Measurements from ENCODE around the gene SLC36A2. TPM values are rescaled to one million over a fixed set of nuclear protein-coding genes. Genes with fewer than 3 reads are reported as not detected.

The SLC36A2 gene
- total RNA-seq, 1 experiment from 2014 or later, result not detected

DNA sequence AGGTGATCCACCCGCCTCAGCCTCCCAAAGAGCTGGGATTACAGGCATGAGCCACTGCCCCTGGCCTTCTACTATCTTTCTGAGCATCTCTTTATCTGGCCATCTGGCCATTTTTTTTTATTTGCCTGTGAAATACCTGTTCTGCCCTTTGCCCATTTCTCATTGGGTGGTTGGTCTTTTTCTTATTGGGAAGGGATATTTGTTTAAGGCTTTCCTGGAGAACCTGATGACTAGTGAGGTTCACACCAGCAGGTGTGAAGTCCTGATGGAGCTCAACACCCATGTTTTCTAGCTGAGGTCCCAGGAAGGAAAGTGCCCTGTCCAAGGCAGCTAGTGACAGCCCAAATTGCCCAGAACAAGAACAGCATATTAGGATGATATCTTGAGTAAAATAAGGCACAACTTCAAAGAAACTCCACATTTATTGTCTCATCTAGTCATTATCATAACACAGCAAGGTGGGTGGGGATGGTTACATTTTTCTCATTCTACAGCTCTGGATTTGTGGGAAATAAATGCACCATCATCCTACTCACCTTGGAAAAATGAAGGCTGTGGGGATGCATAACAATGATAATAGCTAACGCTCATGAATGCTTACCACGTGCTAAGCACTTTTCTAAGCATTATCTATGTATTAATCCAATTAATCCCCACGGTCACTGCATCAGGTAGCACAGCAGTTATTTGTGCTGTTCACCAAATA, 64.1 kb downstream of the SLC36A2 start:
- no peak overlapping the region for H3K27ac ChIP-seq (ENCODE audit: low read depth, low read length, poor library complexity, severe bottlenecking)
- no peak for DNase-seq (ENCODE audit: low spot score)
- no peaks in the 10 kb centered on the region for H3K27me3 ChIP-seq (replicated peaks; ENCODE audit: insufficient read depth, low read depth, low read length, poor library complexity)
- ChIA-PET POLR2A (ENCODE audit: low non-redundant PET) (no interaction called here), CTCF (interaction anchor here (0.6 kb wide), 1 partner anchor 27 kb away, joined by 3 read pairs; no protein-coding TSS in a partner anchor)
- H3K4me3 ChIP-seq (ENCODE audit: low read depth, low read length, poor library complexity, severe bottlenecking), result no peak overlapping the region
- no peaks in the 10 kb centered on the region for H3K9me3 ChIP-seq (ENCODE audit: low read depth, low read length, poor library complexity, severe bottlenecking)
- no peaks in the 10 kb centered on the region for H3K4me1 ChIP-seq (ENCODE audit: insufficient read depth, low read length, poor library complexity, severe bottlenecking)
- BruUV-seq (replicated peaks), result no TSS peak
- TF ChIP-seq, protein P1, sequence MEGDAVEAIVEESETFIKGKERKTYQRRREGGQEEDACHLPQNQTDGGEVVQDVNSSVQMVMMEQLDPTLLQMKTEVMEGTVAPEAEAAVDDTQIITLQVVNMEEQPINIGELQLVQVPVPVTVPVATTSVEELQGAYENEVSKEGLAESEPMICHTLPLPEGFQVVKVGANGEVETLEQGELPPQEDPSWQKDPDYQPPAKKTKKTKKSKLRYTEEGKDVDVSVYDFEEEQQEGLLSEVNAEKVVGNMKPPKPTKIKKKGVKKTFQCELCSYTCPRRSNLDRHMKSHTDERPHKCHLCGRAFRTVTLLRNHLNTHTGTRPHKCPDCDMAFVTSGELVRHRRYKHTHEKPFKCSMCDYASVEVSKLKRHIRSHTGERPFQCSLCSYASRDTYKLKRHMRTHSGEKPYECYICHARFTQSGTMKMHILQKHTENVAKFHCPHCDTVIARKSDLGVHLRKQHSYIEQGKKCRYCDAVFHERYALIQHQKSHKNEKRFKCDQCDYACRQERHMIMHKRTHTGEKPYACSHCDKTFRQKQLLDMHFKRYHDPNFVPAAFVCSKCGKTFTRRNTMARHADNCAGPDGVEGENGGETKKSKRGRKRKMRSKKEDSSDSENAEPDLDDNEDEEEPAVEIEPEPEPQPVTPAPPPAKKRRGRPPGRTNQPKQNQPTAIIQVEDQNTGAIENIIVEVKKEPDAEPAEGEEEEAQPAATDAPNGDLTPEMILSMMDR (conservative IDR thresholded peaks at IDR 0.05; ENCODE audit: low read depth, low read length), result no peak
- TF ChIP-seq EZH2 (IDR thresholded peaks at IDR 0.05; ENCODE audit: borderline replicate concordance, low read depth, low read length, poor library complexity, severe bottlenecking), result no peak
- H3K36me3 ChIP-seq (ENCODE audit: insufficient read depth, low read length, poor library complexity, severe bottlenecking), result no peaks in the 10 kb centered on the region
- intact Hi-C loops (cut with micrococcal nuclease; ENCODE audit: unreplicated experiment), result no loop called here

GRCh38 chr5:151281001-151281639, 66.2 kb downstream of the SLC36A2 start:
- TF ChIP-seq EZH2 (IDR thresholded peaks at IDR 0.05; ENCODE audit: borderline replicate concordance, low read depth, low read length, poor library complexity, severe bottlenecking), result no peak
- TF ChIP-seq, protein P1 (conservative IDR thresholded peaks at IDR 0.05; ENCODE audit: low read depth, low read length), result no peak
- CTCF ChIA-PET, result no interaction called here
- Histone ChIP-seq H3K27ac (ENCODE audit: low read depth, low read length, poor library complexity, severe bottlenecking) (no peak overlapping the region), H3K9me3 (ENCODE audit: low read depth, low read length, poor library complexity, severe bottlenecking) (no peaks in the 10 kb centered on the region), H3K36me3 (ENCODE audit: insufficient read depth, low read length, poor library complexity, severe bottlenecking) (no peaks in the 10 kb centered on the region), H3K27me3 (replicated peaks; ENCODE audit: insufficient read depth, low read depth, low read length, poor library complexity) (peaks cover 9% of the 10 kb centered on the region), H3K4me1 (ENCODE audit: insufficient read depth, low read length, poor library complexity, severe bottlenecking) (no peaks in the 10 kb centered on the region), H3K4me3 (ENCODE audit: low read depth, low read length, poor library complexity, severe bottlenecking) (no peak overlapping the region)
- POLR2A ChIA-PET (ENCODE audit: low non-redundant PET), result interaction anchor here (0.6 kb wide), 1 partner anchor 1017 kb away, joined by 3 read pairs; no protein-coding TSS in a partner anchor
- DNase-seq (ENCODE audit: low spot score), result no peak
- intact Hi-C loops (cut with micrococcal nuclease; ENCODE audit: unreplicated experiment), result no loop called here
- BruUV-seq (replicated peaks), result no TSS peak

DNA sequence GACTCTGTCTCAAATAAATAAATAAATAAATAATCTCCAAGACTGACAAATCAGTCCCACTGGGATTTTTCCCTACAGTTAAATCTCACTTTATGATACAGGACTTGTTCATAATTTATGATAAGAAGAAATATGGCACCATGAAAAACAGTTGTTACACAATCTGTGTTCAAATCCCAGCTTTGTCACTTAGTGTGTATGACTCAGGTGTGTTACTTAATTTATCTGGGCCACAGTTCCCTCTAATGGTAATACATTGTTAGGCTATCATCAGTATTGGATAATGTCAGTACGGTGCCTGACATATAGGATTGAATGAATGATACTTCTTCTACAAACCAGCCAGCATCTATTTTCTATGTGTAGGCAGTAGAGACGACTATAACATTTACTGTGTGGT, 66.9 kb downstream of the SLC36A2 start:
- DNase-seq (ENCODE audit: low spot score), result no peak
- CTCF ChIA-PET, result no interaction called here
- no TSS peak for BruUV-seq (replicated peaks)
- H3K27ac ChIP-seq (ENCODE audit: low read depth, low read length, poor library complexity, severe bottlenecking), result no peak overlapping the region
- no peak overlapping the region for H3K4me3 ChIP-seq (ENCODE audit: low read depth, low read length, poor library complexity, severe bottlenecking)
- no peaks in the 10 kb centered on the region for H3K36me3 ChIP-seq (ENCODE audit: insufficient read depth, low read length, poor library complexity, severe bottlenecking)
- POLR2A ChIA-PET (ENCODE audit: low non-redundant PET), result interaction anchor here (0.6 kb wide), 1 partner anchor 1016 kb away, joined by 3 read pairs; no protein-coding TSS in a partner anchor
- no peaks in the 10 kb centered on the region for H3K9me3 ChIP-seq (ENCODE audit: low read depth, low read length, poor library complexity, severe bottlenecking)
- H3K27me3 ChIP-seq (replicated peaks; ENCODE audit: insufficient read depth, low read depth, low read length, poor library complexity), result peaks cover 13% of the 10 kb centered on the region
- TF ChIP-seq EZH2 (IDR thresholded peaks at IDR 0.05; ENCODE audit: borderline replicate concordance, low read depth, low read length, poor library complexity, severe bottlenecking), result no peak
- TF ChIP-seq, protein P1 (conservative IDR thresholded peaks at IDR 0.05; ENCODE audit: low read depth, low read length), result no peak
- H3K4me1 ChIP-seq (ENCODE audit: insufficient read depth, low read length, poor library complexity, severe bottlenecking), result no peaks in the 10 kb centered on the region
- intact Hi-C loops (cut with micrococcal nuclease; ENCODE audit: unreplicated experiment), result no loop called here

All from A673 (cell line).